PC-9 (cell line): ENCODE data around the gene BUD23.

Source experiments
- CTCF ChIP-seq: fragments of 200-600 bp; sonication (generic); conservative IDR thresholded peaks from 2 replicates; pipeline ENCODE4 v1.6.1; 2017; ENCODE audit warnings: mixed run types, antibody characterized with exemption, mild to moderate bottlenecking, moderate library complexity
- EZH2 ChIP-seq: fragments of 200-600 bp; sonication (generic); IDR thresholded peaks from 2 replicates; pipeline ENCODE4 v1.8.0; 2017; ENCODE audit warnings: antibody characterized with exemption, low read depth

- TF ChIP-seq CTCF (no peak), EZH2 (no peak)
These were observed 33.8 kb upstream of the BUD23 start for GRCh38 chr7:73649576-73649975.
